22Rv1 (cell line): ENCODE measurements around the gene CD79B.

Experiments
- ZFX ChIP-seq: fragments of 450-650 bp; IDR thresholded peaks from 2 replicates; pipeline ENCODE4 v1.6.1; 2017; ENCODE audit warnings: antibody characterized with exemption, borderline replicate concordance
- TF ChIP-seq, protein P1 (sequence below): fragments of 450-650 bp; IDR thresholded peaks from 2 replicates; pipeline ENCODE4 v1.5.1; 2017; ENCODE audit warnings: mild to moderate bottlenecking

DNA sequence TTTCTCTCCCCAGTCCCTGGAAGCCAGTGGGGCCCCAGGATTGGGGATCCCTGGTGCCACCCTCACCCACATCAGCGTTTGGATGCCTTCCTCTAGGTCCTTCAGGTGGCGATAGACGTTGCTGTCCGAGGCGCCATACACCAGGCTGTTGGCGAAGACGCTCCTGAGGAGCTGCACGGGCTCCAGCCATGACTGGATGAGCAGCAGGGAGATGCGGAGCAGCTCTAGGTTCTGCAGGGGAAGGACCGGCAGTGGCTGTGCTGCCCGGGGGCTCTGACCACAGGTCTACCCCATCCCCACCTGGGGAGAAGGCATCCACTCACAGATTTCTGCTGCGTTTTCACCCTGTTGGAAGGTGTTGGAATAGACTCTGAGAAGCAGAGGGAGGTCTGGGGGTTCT lies 51.4 kb downstream of the CD79B start:
- TF ChIP-seq, protein P1, sequence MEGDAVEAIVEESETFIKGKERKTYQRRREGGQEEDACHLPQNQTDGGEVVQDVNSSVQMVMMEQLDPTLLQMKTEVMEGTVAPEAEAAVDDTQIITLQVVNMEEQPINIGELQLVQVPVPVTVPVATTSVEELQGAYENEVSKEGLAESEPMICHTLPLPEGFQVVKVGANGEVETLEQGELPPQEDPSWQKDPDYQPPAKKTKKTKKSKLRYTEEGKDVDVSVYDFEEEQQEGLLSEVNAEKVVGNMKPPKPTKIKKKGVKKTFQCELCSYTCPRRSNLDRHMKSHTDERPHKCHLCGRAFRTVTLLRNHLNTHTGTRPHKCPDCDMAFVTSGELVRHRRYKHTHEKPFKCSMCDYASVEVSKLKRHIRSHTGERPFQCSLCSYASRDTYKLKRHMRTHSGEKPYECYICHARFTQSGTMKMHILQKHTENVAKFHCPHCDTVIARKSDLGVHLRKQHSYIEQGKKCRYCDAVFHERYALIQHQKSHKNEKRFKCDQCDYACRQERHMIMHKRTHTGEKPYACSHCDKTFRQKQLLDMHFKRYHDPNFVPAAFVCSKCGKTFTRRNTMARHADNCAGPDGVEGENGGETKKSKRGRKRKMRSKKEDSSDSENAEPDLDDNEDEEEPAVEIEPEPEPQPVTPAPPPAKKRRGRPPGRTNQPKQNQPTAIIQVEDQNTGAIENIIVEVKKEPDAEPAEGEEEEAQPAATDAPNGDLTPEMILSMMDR = no peak
- no peak for TF ChIP-seq ZFX
